ENCODE measurements around the gene FOXQ1. TPM values are rescaled to one million over a fixed set of nuclear protein-coding genes. Genes with fewer than 3 reads are reported as not detected.

The FOXQ1 gene
- total and polyA plus RNA-seq, 2 of the 13 experiments (the other 11 are each of a cell fraction or from before 2014, with no cell fraction given) = 35.2 to 39.8 TPM

DNA sequence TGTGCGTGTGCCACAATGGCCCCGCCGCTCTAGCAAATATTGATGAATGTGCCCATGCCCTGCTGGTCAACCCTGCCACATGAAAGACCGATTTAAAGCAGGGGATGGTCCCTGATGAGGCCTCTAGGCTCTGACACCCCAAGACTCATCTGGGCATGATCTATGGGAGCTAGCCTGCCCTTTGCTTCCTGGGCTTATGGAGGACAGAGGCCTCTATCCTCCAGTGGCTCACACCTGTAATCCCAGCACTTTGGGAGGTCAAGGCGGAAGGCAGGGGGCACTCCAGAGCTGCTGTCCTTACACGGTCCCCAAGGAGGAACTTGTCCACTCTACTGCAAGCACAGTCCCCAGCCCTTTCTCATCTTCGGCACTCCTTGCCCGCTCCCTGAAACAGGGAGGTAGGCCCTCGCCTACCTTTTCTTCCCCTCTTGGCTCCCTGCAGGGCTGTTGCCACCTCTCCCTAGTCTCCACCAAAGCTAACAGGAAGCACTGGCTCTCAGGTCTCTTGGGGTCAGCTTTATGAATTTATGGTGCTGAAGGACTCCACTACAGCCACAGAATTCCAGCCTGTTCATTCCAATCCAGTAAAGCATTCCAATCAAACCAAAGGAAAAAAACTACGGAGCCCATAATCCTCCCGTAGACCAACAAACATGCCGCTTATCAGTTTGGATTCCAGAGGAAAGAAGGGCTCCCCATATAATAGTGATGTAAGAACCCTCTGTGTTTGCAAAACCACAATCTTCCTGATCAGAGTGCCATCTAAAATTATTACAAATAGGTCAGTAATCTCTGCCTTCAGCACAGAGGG is 48.7 kb upstream of the FOXQ1 start (continued):
- TF ChIP-seq SNAI1 (CRISPR knock-in tag; IDR thresholded peaks at IDR 0.05; ENCODE audit: borderline replicate concordance) (no peak), MBNL3 (CRISPR knock-in tag; conservative IDR thresholded peaks at IDR 0.05) (no peak), ZNF263 (CRISPR knock-in tag; IDR thresholded peaks at IDR 0.05) (no peak), ZNF674 (CRISPR knock-in tag; IDR thresholded peaks at IDR 0.05; ENCODE audit: low read depth) (no peak), RBFOX2 (IDR thresholded peaks at IDR 0.05; ENCODE audit: low read depth, low read length) (no peak; the same call in 1 of the 2 replicates), ERF (CRISPR knock-in tag; IDR thresholded peaks at IDR 0.05) (no peak), ZNF790 (CRISPR knock-in tag; IDR thresholded peaks at IDR 0.05; ENCODE audit: borderline replicate concordance) (no peak), RFX1 (IDR thresholded peaks at IDR 0.05) (no peak), ZNF367 (CRISPR knock-in tag; IDR thresholded peaks at IDR 0.05; ENCODE audit: borderline replicate concordance) (no peak), ZNF607 (CRISPR knock-in tag; IDR thresholded peaks at IDR 0.05; ENCODE audit: borderline replicate concordance) (no peak), TEAD3 (CRISPR knock-in tag; optimal IDR thresholded peaks at IDR 0.05; ENCODE audit: borderline replicate concordance) (no peak), ZNF713 (CRISPR knock-in tag; IDR thresholded peaks at IDR 0.05) (no peak), ZNF251 (CRISPR knock-in tag; IDR thresholded peaks at IDR 0.05) (no peak), SAP130 (CRISPR knock-in tag; IDR thresholded peaks at IDR 0.05; ENCODE audit: low read depth) (no peak; the same call in 1 of the 2 replicates), NFRKB (IDR thresholded peaks at IDR 0.05) (no peak), SPEN (CRISPR knock-in tag; IDR thresholded peaks at IDR 0.05; ENCODE audit: low read depth) (no peak), HIVEP1 (CRISPR knock-in tag; IDR thresholded peaks at IDR 0.05) (no peak)
- TF ChIP-seq, protein P1, sequence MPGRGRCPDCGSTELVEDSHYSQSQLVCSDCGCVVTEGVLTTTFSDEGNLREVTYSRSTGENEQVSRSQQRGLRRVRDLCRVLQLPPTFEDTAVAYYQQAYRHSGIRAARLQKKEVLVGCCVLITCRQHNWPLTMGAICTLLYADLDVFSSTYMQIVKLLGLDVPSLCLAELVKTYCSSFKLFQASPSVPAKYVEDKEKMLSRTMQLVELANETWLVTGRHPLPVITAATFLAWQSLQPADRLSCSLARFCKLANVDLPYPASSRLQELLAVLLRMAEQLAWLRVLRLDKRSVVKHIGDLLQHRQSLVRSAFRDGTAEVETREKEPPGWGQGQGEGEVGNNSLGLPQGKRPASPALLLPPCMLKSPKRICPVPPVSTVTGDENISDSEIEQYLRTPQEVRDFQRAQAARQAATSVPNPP (CRISPR knock-in tag; IDR thresholded peaks at IDR 0.05) = no peak
- TF ChIP-seq, protein P2, sequence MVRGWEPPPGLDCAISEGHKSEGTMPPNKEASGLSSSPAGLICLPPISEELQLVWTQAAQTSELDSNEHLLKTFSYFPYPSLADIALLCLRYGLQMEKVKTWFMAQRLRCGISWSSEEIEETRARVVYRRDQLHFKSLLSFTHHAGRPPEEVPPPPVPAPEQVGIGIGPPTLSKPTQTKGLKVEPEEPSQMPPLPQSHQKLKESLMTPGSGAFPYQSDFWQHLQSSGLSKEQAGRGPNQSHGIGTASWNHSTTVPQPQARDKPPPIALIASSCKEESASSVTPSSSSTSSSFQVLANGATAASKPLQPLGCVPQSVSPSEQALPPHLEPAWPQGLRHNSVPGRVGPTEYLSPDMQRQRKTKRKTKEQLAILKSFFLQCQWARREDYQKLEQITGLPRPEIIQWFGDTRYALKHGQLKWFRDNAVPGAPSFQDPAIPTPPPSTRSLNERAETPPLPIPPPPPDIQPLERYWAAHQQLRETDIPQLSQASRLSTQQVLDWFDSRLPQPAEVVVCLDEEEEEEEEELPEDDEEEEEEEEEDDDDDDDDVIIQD (CRISPR knock-in tag; IDR thresholded peaks at IDR 0.05; ENCODE audit: low read depth) = no peak; the same call in none of the 2 replicates
- TF ChIP-seq, protein P3, sequence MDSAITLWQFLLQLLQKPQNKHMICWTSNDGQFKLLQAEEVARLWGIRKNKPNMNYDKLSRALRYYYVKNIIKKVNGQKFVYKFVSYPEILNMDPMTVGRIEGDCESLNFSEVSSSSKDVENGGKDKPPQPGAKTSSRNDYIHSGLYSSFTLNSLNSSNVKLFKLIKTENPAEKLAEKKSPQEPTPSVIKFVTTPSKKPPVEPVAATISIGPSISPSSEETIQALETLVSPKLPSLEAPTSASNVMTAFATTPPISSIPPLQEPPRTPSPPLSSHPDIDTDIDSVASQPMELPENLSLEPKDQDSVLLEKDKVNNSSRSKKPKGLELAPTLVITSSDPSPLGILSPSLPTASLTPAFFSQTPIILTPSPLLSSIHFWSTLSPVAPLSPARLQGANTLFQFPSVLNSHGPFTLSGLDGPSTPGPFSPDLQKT (CRISPR knock-in tag; IDR thresholded peaks at IDR 0.05; ENCODE audit: borderline replicate concordance) = no peak
- TF ChIP-seq, protein P4, sequence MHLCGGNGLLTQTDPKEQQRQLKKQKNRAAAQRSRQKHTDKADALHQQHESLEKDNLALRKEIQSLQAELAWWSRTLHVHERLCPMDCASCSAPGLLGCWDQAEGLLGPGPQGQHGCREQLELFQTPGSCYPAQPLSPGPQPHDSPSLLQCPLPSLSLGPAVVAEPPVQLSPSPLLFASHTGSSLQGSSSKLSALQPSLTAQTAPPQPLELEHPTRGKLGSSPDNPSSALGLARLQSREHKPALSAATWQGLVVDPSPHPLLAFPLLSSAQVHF (CRISPR knock-in tag; IDR thresholded peaks at IDR 0.05) = no peak
- TF ChIP-seq, protein P5, sequence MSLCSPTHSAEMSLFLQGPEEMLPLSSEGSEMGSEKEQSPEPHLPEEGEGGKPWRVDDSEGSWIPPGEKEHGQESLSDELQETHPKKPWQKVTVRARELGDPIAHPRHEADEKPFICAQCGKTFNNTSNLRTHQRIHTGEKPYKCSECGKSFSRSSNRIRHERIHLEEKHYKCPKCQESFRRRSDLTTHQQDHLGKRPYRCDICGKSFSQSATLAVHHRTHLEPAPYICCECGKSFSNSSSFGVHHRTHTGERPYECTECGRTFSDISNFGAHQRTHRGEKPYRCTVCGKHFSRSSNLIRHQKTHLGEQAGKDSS (CRISPR knock-in tag; IDR thresholded peaks at IDR 0.05; ENCODE audit: borderline replicate concordance, low read depth) = no peak; the same call in 1 of the 2 replicates
- TF ChIP-seq, protein P6, sequence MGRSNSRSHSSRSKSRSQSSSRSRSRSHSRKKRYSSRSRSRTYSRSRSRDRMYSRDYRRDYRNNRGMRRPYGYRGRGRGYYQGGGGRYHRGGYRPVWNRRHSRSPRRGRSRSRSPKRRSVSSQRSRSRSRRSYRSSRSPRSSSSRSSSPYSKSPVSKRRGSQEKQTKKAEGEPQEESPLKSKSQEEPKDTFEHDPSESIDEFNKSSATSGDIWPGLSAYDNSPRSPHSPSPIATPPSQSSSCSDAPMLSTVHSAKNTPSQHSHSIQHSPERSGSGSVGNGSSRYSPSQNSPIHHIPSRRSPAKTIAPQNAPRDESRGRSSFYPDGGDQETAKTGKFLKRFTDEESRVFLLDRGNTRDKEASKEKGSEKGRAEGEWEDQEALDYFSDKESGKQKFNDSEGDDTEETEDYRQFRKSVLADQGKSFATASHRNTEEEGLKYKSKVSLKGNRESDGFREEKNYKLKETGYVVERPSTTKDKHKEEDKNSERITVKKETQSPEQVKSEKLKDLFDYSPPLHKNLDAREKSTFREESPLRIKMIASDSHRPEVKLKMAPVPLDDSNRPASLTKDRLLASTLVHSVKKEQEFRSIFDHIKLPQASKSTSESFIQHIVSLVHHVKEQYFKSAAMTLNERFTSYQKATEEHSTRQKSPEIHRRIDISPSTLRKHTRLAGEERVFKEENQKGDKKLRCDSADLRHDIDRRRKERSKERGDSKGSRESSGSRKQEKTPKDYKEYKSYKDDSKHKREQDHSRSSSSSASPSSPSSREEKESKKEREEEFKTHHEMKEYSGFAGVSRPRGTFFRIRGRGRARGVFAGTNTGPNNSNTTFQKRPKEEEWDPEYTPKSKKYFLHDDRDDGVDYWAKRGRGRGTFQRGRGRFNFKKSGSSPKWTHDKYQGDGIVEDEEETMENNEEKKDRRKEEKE (IDR thresholded peaks at IDR 0.05) = no peak
